SK-N-SH (cell line): ENCODE measurements around the gene WHRN. TPM values are rescaled to one million over a fixed set of nuclear protein-coding genes. Genes with fewer than 3 reads are reported as not detected.

Experiments
- CTCF ChIA-PET: fragments of 300-600, 350-600 bp; formaldehyde crosslinking; extraction: SDS; loops from one replicate; lab custom pipeline; 2021; lab: Yijun Ruan, JAX
- POLR2A ChIA-PET: fragments of 350-600 bp; sonication (Branson Sonifier 250); formaldehyde crosslinking; extraction: SDS; loops from one replicate; lab custom pipeline; 2020; ENCODE audit warnings: antibody characterized with exemption, inconsistent platforms; lab: Yijun Ruan, JAX
- DNase-seq: peaks from one replicate; pipeline ENCODE4 v3.0.0; 2012
- H2AFZ ChIP-seq: fragments of 200-600 bp; sonication (generic); 2 replicates; pipeline ENCODE4 v1.8.1; 2016; ENCODE audit warnings: antibody characterized with exemption, mild to moderate bottlenecking, low read depth
- H3F3A ChIP-seq: fragments of 200-600 bp; sonication (generic); replicated peaks from 2 replicates; pipeline ENCODE3; 2016; ENCODE audit warnings: antibody characterized with exemption, mild to moderate bottlenecking; ENCODE audit not compliant: insufficient read depth
- H3K27ac ChIP-seq, 2 experiments: fragments of 200-500 bp in 1 of 2; fragments of 200-600 bp in 1 of 2; sonication (Bioruptor generic) in 1 of 2; sonication (generic), shearing (Covaris generic) in 1 of 2; 2 replicates each; pipeline versions ENCODE4 v1.5.1 to v1.6.1; 2014 to 2016; ENCODE audit warnings: low read depth in 2 of 2, inconsistent platforms in 1 of 2, low read length in 1 of 2, mild to moderate bottlenecking in 1 of 2, mixed read lengths in 1 of 2
- H3K27me3 ChIP-seq: fragments of 200-600 bp; sonication (generic), shearing (Covaris generic); 2 replicates; pipeline ENCODE4 v1.6.1; 2016; ENCODE audit warnings: mixed run types; ENCODE audit not compliant: insufficient read depth
- H3K36me3 ChIP-seq, 2 experiments: fragments of 200-500 bp in 1 of 2; fragments of 200-600 bp in 1 of 2; sonication (Bioruptor generic) in 1 of 2; sonication (generic) in 1 of 2; replicated peaks in 1 of 2; 2 replicates each; pipeline versions ENCODE3 to v1.5.1; 2014 to 2016; ENCODE audit warnings: low read length in 1 of 2, mild to moderate bottlenecking in 1 of 2; ENCODE audit not compliant: insufficient read depth in 2 of 2, control insufficient read depth in 1 of 2
- H3K4me1 ChIP-seq, 2 experiments: fragments of 200-500 bp in 1 of 2; fragments of 200-600 bp in 1 of 2; sonication (Bioruptor generic) in 1 of 2; sonication (generic), shearing (Covaris generic) in 1 of 2; 2 replicates each; pipeline versions ENCODE4 v1.5.1 to v1.6.1; 2014 to 2016; ENCODE audit warnings: low read depth in 1 of 2, low read length in 1 of 2, mixed run types in 1 of 2; ENCODE audit not compliant: insufficient read depth in 2 of 2, control insufficient read depth in 1 of 2
- H3K4me2 ChIP-seq: fragments of 200-600 bp; sonication (generic), shearing (Covaris generic); 2 replicates; pipeline ENCODE4 v1.6.1; 2017; ENCODE audit warnings: mixed run types
- H3K4me3 ChIP-seq, 2 experiments: fragments of 200-500 bp in 1 of 2; fragments of 200-600 bp in 1 of 2; sonication (Bioruptor generic) in 1 of 2; sonication (generic), shearing (Covaris generic) in 1 of 2; 2 replicates each; pipeline versions ENCODE4 v1.5.1 to v1.8.1; 2014 to 2016; ENCODE audit warnings: low read depth in 2 of 2, inconsistent platforms in 1 of 2, low read length in 1 of 2, mild to moderate bottlenecking in 1 of 2, mixed read lengths in 1 of 2, moderate library complexity in 1 of 2
- H3K79me2 ChIP-seq: fragments of 200-600 bp; sonication (generic); 2 replicates; pipeline ENCODE4 v1.8.1; 2017; ENCODE audit warnings: mild to moderate bottlenecking; ENCODE audit not compliant: insufficient read depth
- H3K9ac ChIP-seq: fragments of 200-600 bp; sonication (generic); 2 replicates; pipeline ENCODE4 v1.6.1; 2017; ENCODE audit warnings: mixed run types
- H3K9me2 ChIP-seq: fragments of 200-600 bp; sonication (generic); 2 replicates; pipeline ENCODE4 v1.6.1; 2017; ENCODE audit warnings: mixed run types
- H3K9me3 ChIP-seq: fragments of 200-600 bp; sonication (generic); 2 replicates; pipeline ENCODE4 v1.6.1; 2017; ENCODE audit warnings: mixed run types, mild to moderate bottlenecking, moderate library complexity
- H4K20me1 ChIP-seq: fragments of 200-600 bp; sonication (generic); 2 replicates; pipeline ENCODE4 v1.6.1; 2017; ENCODE audit warnings: mild to moderate bottlenecking, mixed run types; ENCODE audit not compliant: insufficient read depth
- CHD2 ChIP-seq: fragments of 150-350 bp; IDR thresholded peaks from 2 replicates; pipeline ENCODE4 v1.6.1; 2018; ENCODE audit warnings: low read length; ENCODE audit not compliant: partially characterized antibody
- CTCF ChIP-seq: fragments of 200-600 bp; sonication (generic); IDR thresholded peaks from 2 replicates; pipeline ENCODE4 v1.6.1; 2017; ENCODE audit warnings: antibody characterized with exemption, mild to moderate bottlenecking, moderate library complexity
- FOXJ3 ChIP-seq: sonication (generic); formaldehyde crosslinking; IDR thresholded peaks from 2 replicates; pipeline ENCODE4 v1.5.1; 2020; ENCODE audit warnings: mild to moderate bottlenecking, missing genetic modification reagents
- GABPA ChIP-seq: IDR thresholded peaks from 2 replicates; pipeline ENCODE4 v1.4.0; 2012; ENCODE audit warnings: low read depth, mild to moderate bottlenecking
- GATA2 ChIP-seq: sonication (generic); formaldehyde crosslinking; IDR thresholded peaks from 2 replicates; pipeline ENCODE4 v1.5.0; 2020; ENCODE audit warnings: mild to moderate bottlenecking, missing genetic modification reagents
- MAX ChIP-seq: IDR thresholded peaks from 2 replicates; pipeline ENCODE4 v1.4.0; 2012; ENCODE audit warnings: low read depth
- NFIC ChIP-seq: IDR thresholded peaks from 2 replicates; pipeline ENCODE4 v1.4.0; 2012; ENCODE audit warnings: borderline replicate concordance
- POLR2AphosphoS5 ChIP-seq: IDR thresholded peaks from 2 replicates; pipeline ENCODE4 v1.6.1; 2012; ENCODE audit warnings: low read depth, low read length
- RCOR1 ChIP-seq: fragments of 150-350 bp; IDR thresholded peaks from 2 replicates; pipeline ENCODE4 v1.6.1; 2017; ENCODE audit warnings: antibody characterized with exemption, low read length
- REST ChIP-seq: IDR thresholded peaks from 2 replicates; pipeline ENCODE4 v1.6.1; 2012; ENCODE audit warnings: mild to moderate bottlenecking, low read depth, low read length, moderate library complexity
- RFX5 ChIP-seq: IDR thresholded peaks from 2 replicates; pipeline ENCODE4 v1.6.1; 2012; ENCODE audit warnings: mild to moderate bottlenecking, improper control_type of control experiment, low read length
- SIN3A ChIP-seq: IDR thresholded peaks from 2 replicates; pipeline ENCODE4 v1.6.1; 2012; ENCODE audit warnings: low read depth, mild to moderate bottlenecking, low read length, moderate library complexity, borderline replicate concordance
- SMC3 ChIP-seq: IDR thresholded peaks from 2 replicates; pipeline ENCODE4 v1.6.1; 2012; ENCODE audit warnings: low read depth, low read length, improper control_type of control experiment
- WGBS: methylation state at CpG from one replicate; pipeline ENCODE4 v1.1.6; 2017; ENCODE audit warnings: low lambda C conversion rate; 5-methylcytosine and 5-hydroxymethylcytosine counted together
- polyA plus RNA-seq, 3 experiments: library from polyadenylated mRNA; depleted of rRNA; stranded (reverse); fragments of >200 nt; gene quantifications; 2 replicates each; pipeline ENCODE4 v1.2.3, GENCODE V29; 2012

The WHRN gene
- polyA plus RNA-seq, 1 of the 3 experiments (the other 2 are of a cell fraction), result 4.6 TPM

- Histone ChIP-seq H3K9ac (no peak overlapping the region), H3K4me1 (peaks cover 0 to 2% of the 10 kb centered on the region in 2 experiments; a peak in 1 of 4 replicates), H3K36me3 (no peaks in the 10 kb centered on the region), H3K4me2 (no peak overlapping the region), H3K27ac (no peak overlapping the region), H2AFZ (no peak overlapping the region), H4K20me1 (no peaks in the 10 kb centered on the region; the same call in 1 of the 2 replicates), H3K4me3 (no peak overlapping the region), H3K9me2 (no peaks in the 10 kb centered on the region), H3K9me3 (no peaks in the 10 kb centered on the region), H3K27me3 (peaks cover 41% of the 10 kb centered on the region; the same call in 1 of the 2 replicates), H3F3A (peaks cover 4% of the 10 kb centered on the region), H3K79me2 (no peaks in the 10 kb centered on the region)
- POLR2A ChIA-PET, result no interaction called here
- no peak for TF ChIP-seq CTCF
- TF ChIP-seq FOXJ3 (CRISPR knock-in tag), result no peak
- TF ChIP-seq SIN3A, result no peak
- no peak for TF ChIP-seq RCOR1
- TF ChIP-seq SMC3, result no peak
- no peak for TF ChIP-seq NFIC
- TF ChIP-seq GATA2, result no peak
- no peak for TF ChIP-seq MAX
- no peak for TF ChIP-seq REST
- CTCF ChIA-PET, result interaction anchor here (0.8 to 1.8 kb wide), 5 partner anchors 13 to 154 kb away, joined by 3 to 5 read pairs (median 4); no protein-coding TSS in a partner anchor
- DNase-seq, result no peak
- WGBS, result 53% methylated on average over 9 of the region's 9 CpGs
Observed at GRCh38 chr9:114499941-114500696, 5.2 kb downstream of the WHRN start.

GRCh38 chr9:114499528-114499927 lies 5.7 kb downstream of the WHRN start:
- CTCF ChIA-PET, result interaction anchor here (0.8 to 1.8 kb wide), 4 partner anchors 13 to 154 kb away, joined by 4 to 5 read pairs (median 4); no protein-coding TSS in a partner anchor
- no peak overlapping the region for H3K9ac ChIP-seq
- no peaks in the 10 kb centered on the region for H3K9me2 ChIP-seq
- H3K4me2 ChIP-seq, result no peak overlapping the region
- DNase-seq, result no peak
- H3F3A ChIP-seq, result peaks cover 4% of the 10 kb centered on the region
- no peaks in the 10 kb centered on the region for H3K79me2 ChIP-seq
- peaks cover 46% of the 10 kb centered on the region for H3K27me3 ChIP-seq
- peaks cover 0 to 2% of the 10 kb centered on the region in 2 experiments; a peak in 1 of 4 replicates for H3K4me1 ChIP-seq
- H2AFZ ChIP-seq, result no peak overlapping the region
- no peak overlapping the region for H3K4me3 ChIP-seq
- no peaks in the 10 kb centered on the region for H3K36me3 ChIP-seq
- no peaks in the 10 kb centered on the region for H3K9me3 ChIP-seq
- POLR2A ChIA-PET, result no interaction called here
- no peak overlapping the region for H3K27ac ChIP-seq
- TF ChIP-seq POLR2AphosphoS5, result no peak
- TF ChIP-seq GABPA, result no peak
- no peak for TF ChIP-seq NFIC
- no peak for TF ChIP-seq SIN3A
- no peak for TF ChIP-seq CHD2
- TF ChIP-seq RFX5, result no peak
- 50% methylated on average over 9 of the region's 9 CpGs for WGBS
- H4K20me1 ChIP-seq, result no peaks in the 10 kb centered on the region; the same call in 1 of the 2 replicates
